Kidney epithelial cell (primary cell): Measurements from ENCODE around the gene GLT8D1. TPM values are rescaled to one million over a fixed set of nuclear protein-coding genes. Genes with fewer than 3 reads are reported as not detected.

Source experiments
- DNase-seq: peaks from one replicate; pipeline ENCODE4 v3.0.0-alpha.2; 2010; ENCODE audit warnings: low read depth
- H3K27me3 ChIP-seq: 2 replicates; pipeline ENCODE4 v1.6.0; 2011; ENCODE audit warnings: low read length; ENCODE audit not compliant: control insufficient read depth, insufficient read depth
- H3K36me3 ChIP-seq: 2 replicates; pipeline ENCODE4 v1.5.1; 2011; ENCODE audit warnings: low read length; ENCODE audit not compliant: control insufficient read depth, insufficient read depth
- H3K4me3 ChIP-seq: 2 replicates; pipeline ENCODE4 v1.5.1; 2011; ENCODE audit warnings: low read depth, mild to moderate bottlenecking, control low read depth, low read length
- CTCF ChIP-seq: IDR thresholded peaks from 2 replicates; pipeline ENCODE4 v1.5.1; 2011; ENCODE audit warnings: mild to moderate bottlenecking, moderate library complexity, low read length, control low read depth, inconsistent platforms; ENCODE audit not compliant: insufficient read depth, poor library complexity, severe bottlenecking
- total RNA-seq: library from RNA; depleted of rRNA; stranded (reverse); fragments of >200 nt; gene quantifications from 2 replicates; pipeline ENCODE4 v1.2.3, GENCODE V29; 2015

Gene GLT8D1
- 40.9 and 45.9 TPM in 2 replicates for total RNA-seq

- H3K4me3 ChIP-seq, result peak within 1 kb of the TSS; percentile 88
- DNase-seq, result no peak
- TF ChIP-seq CTCF, result no peak
- H3K27me3 ChIP-seq, result no peaks in the 10 kb centered on the region
- H3K36me3 ChIP-seq, result no peaks in the 10 kb centered on the region
These were observed at the start of gene GLT8D1, which contains the start of gene SPCS1 for GRCh38 chr3:52705688-52706686. TSS of gene GLT8D1 (minus strand) at chr3:52705791. CDS start at chr3:52700460, 5,331 bp downstream. TSS of gene SPCS1 (plus strand) at chr3:52706106. CDS start at chr3:52706247, 141 bp downstream.

GRCh38 chr3:52754373-52754772 is 48.8 kb upstream of the GLT8D1 start:
- DNase-seq, result no peak
- no peaks in the 10 kb centered on the region for H3K27me3 ChIP-seq
- peaks cover 1% of the 10 kb centered on the region for H3K36me3 ChIP-seq
- H3K4me3 ChIP-seq, result no peak overlapping the region
- no peak for TF ChIP-seq CTCF

GRCh38 chr3:52752045-52752660 is 46.6 kb upstream of the GLT8D1 start:
- H3K27me3 ChIP-seq, result no peaks in the 10 kb centered on the region
- TF ChIP-seq CTCF, result no peak
- peaks cover 1% of the 10 kb centered on the region for H3K36me3 ChIP-seq
- DNase-seq, result no peak
- no peak overlapping the region for H3K4me3 ChIP-seq

GRCh38 chr3:52743721-52744120 is 38.1 kb upstream of the GLT8D1 start:
- TF ChIP-seq CTCF, result no peak
- H3K36me3 ChIP-seq, result no peaks in the 10 kb centered on the region
- no peak for DNase-seq
- no peak overlapping the region for H3K4me3 ChIP-seq
- no peaks in the 10 kb centered on the region for H3K27me3 ChIP-seq

GRCh38 chr3:52743152-52743551 is 37.6 kb upstream of the GLT8D1 start:
- TF ChIP-seq CTCF, result no peak
- Histone ChIP-seq H3K27me3 (no peaks in the 10 kb centered on the region), H3K36me3 (no peaks in the 10 kb centered on the region), H3K4me3 (no peak overlapping the region)
- no peak for DNase-seq
